GM20000 (cell line): ENCODE results near the gene MRPL48.
"Not testable (repeated sequence)": the region's sequence is repeated elsewhere in the genome, so short reads cannot be mapped to it uniquely, and the experiment has no call there.

Experiments
- DNase-seq: peaks from one replicate; pipeline ENCODE4 v3.0.0; 2012; ENCODE audit warnings: low spot score
- CTCF ChIP-seq: IDR thresholded peaks from 2 replicates; pipeline ENCODE4 v1.5.1; 2012; ENCODE audit warnings: mild to moderate bottlenecking, control low read depth; ENCODE audit errors: extremely low read depth, missing control alignments

The MRPL48 gene

GRCh38 chr11:73760135-73760678 lies 27.5 kb upstream of the MRPL48 start:
- TF ChIP-seq CTCF, result no peak
- DNase-seq, result peak; percentile 45

- DNase-seq, result peak; percentile 98
These were observed 26.8 kb upstream of the MRPL48 start, which contains the start of gene RAB6A for GRCh38 chr11:73760679-73761402. TSS of gene RAB6A (minus strand) at chr11:73761074. CDS start at chr11:73760635, 439 bp downstream.

GRCh38 chr11:73761403-73761945 lies 26.2 kb upstream of the MRPL48 start:
- TF ChIP-seq CTCF, result no peak
- DNase-seq, result no peak

More at GRCh38 chr11:73760679-73761402, 26.8 kb upstream of the MRPL48 start, which contains the start of gene RAB6A:
- TF ChIP-seq CTCF, result no peak

GRCh38 chr11:73762732-73763131 lies 24.9 kb upstream of the MRPL48 start:
- TF ChIP-seq CTCF, result no peak
- no peak for DNase-seq

- no peak for TF ChIP-seq CTCF
- DNase-seq, result no peak
These were observed 20.9 kb upstream of the MRPL48 start for GRCh38 chr11:73766763-73767162.

- not testable (repeated sequence) for DNase-seq
These were observed 16.9 kb upstream of the MRPL48 start for GRCh38 chr11:73770811-73771210.

GRCh38 chr11:73779084-73779902 lies 8.4 kb upstream of the MRPL48 start:
- peak; percentile 96 for DNase-seq
- no peak for TF ChIP-seq CTCF
